GM21786 (cell line): Measurements from ENCODE around the gene NFE2L1.
"Not testable (repeated sequence)": the region's sequence is repeated elsewhere in the genome, so short reads cannot be mapped to it uniquely, and the experiment has no call there.

ENCODE experiments used
- ATAC-seq: cut with Tn5 transposase; IDR thresholded peaks from one replicate; pipeline ENCODE4 v1.9.1; 2021; ENCODE audit not compliant: unreplicated experiment

Gene NFE2L1

GRCh38 chr17:48066656-48067055 is 18.5 kb downstream of the NFE2L1 start:
- no peak for ATAC-seq

GRCh38 chr17:48067245-48067644 is 19.1 kb downstream of the NFE2L1 start:
- no peak for ATAC-seq

- ATAC-seq, result not testable (repeated sequence)
Measured at GRCh38 chr17:48067808-48068207, 19.6 kb downstream of the NFE2L1 start.

- ATAC-seq, result no peak
Measured at GRCh38 chr17:48068491-48068961, 20.4 kb downstream of the NFE2L1 start.

GRCh38 chr17:48070195-48070594 is 22.0 kb downstream of the NFE2L1 start:
- no peak for ATAC-seq

GRCh38 chr17:48071654-48072053 is 23.5 kb downstream of the NFE2L1 start:
- no peak for ATAC-seq

GRCh38 chr17:48072811-48073210 is 24.7 kb downstream of the NFE2L1 start:
- ATAC-seq, result not testable (repeated sequence)

- ATAC-seq, result not testable (repeated sequence)
Measured at GRCh38 chr17:48073566-48074094, 25.5 kb downstream of the NFE2L1 start.

GRCh38 chr17:48074322-48075081 is 26.3 kb downstream of the NFE2L1 start:
- ATAC-seq, result no peak

- ATAC-seq, result not testable (repeated sequence)
Measured at GRCh38 chr17:48077152-48077551, 29.0 kb downstream of the NFE2L1 start.

GRCh38 chr17:48081858-48082257 is 33.7 kb downstream of the NFE2L1 start:
- ATAC-seq, result no peak

- no peak for ATAC-seq
Measured at GRCh38 chr17:48084932-48085331, 36.8 kb downstream of the NFE2L1 start.

GRCh38 chr17:48093341-48094045 is 45.3 kb downstream of the NFE2L1 start:
- no peak for ATAC-seq

GRCh38 chr17:48095611-48096010 is 47.5 kb downstream of the NFE2L1 start:
- ATAC-seq, result no peak

- ATAC-seq, result no peak
Measured at GRCh38 chr17:48100160-48100559, 52.0 kb downstream of the NFE2L1 start.

- no peak for ATAC-seq
Measured at GRCh38 chr17:48100591-48101011, 52.4 kb downstream of the NFE2L1 start.

- ATAC-seq, result peak; percentile 82
Measured at GRCh38 chr17:48101012-48101720, 53.0 kb downstream of the NFE2L1 start, which contains the start of gene CBX1. TSS of gene CBX1 (minus strand) at chr17:48101478. CDS start at chr17:48077004, 24,474 bp downstream.

- ATAC-seq, result no peak
Measured at GRCh38 chr17:48102043-48102750, 54.0 kb downstream of the NFE2L1 start.

GRCh38 chr17:48102798-48103715 is 54.9 kb downstream of the NFE2L1 start:
- ATAC-seq, result no peak
